ENCODE data around the gene ZNF134.

The ZNF134 gene

GRCh38 chr19:57613941-57614743 is at the start of gene ZNF134:
ZNF134 (plus strand) TSS chr19:57614242; CDS start chr19:57619469, 5,227 bp downstream.
- Histone ChIP-seq H3K4me1 (peaks cover 0 to 21% (median 12%) of the 10 kb centered on the region in 4 donors), H3K9me3 (peaks cover 13 to 55% (median 55%) of the 10 kb centered on the region in 3 donors), H3K4me3 (peak within 1 kb of the TSS; percentile 75 to 98), H3K27me3 (no peaks in the 10 kb centered on the region), H3K27ac (peak within 1 kb of the TSS; percentile 70 to 77), H3K36me3 (peaks cover 39 to 51% (median 45%) of the 10 kb centered on the region in 3 donors)
- DNase-seq, result peak; percentile 83 to 91
- TF ChIP-seq CTCF (IDR thresholded peaks at IDR 0.05), result no peak
- intact Hi-C loops (cut with DNase I; ENCODE audit: low total_unique reads), result no loop called here

- H3K4me1 ChIP-seq, result no peaks in the 10 kb centered on the region
- peaks cover 27 to 99% (median 71%) of the 10 kb centered on the region in 3 donors for H3K9me3 ChIP-seq
- intact Hi-C loops (cut with DNase I; ENCODE audit: low total_unique reads), result no loop called here
- no peak overlapping the region for H3K27ac ChIP-seq
- DNase-seq, result no peak
- H3K27me3 ChIP-seq, result no peaks in the 10 kb centered on the region
- H3K36me3 ChIP-seq, result peaks cover 14 to 40% (median 15%) of the 10 kb centered on the region in 3 donors
- no peak overlapping the region for H3K4me3 ChIP-seq
- TF ChIP-seq CTCF (IDR thresholded peaks at IDR 0.05), result no peak
These were observed 47.4 kb upstream of the ZNF134 start for GRCh38 chr19:57566396-57567265.

GRCh38 chr19:57570707-57571106 is 43.3 kb upstream of the ZNF134 start:
- Histone ChIP-seq H3K36me3 (peaks cover 55 to 76% (median 56%) of the 10 kb centered on the region in 3 donors), H3K27ac (no peak overlapping the region), H3K27me3 (no peaks in the 10 kb centered on the region), H3K4me3 (no peak overlapping the region), H3K4me1 (no peaks in the 10 kb centered on the region), H3K9me3 (peaks cover 39 to 100% (median 100%) of the 10 kb centered on the region in 3 donors)
- no peak for DNase-seq
- no peak for TF ChIP-seq CTCF (IDR thresholded peaks at IDR 0.05)
- intact Hi-C loops (cut with DNase I; ENCODE audit: low total_unique reads), result loop anchor here (10.0 kb wide), 1 partner anchor 584 kb away; the partner anchor contains the start of gene ZNF329

GRCh38 chr19:57572415-57572947 is 41.6 kb upstream of the ZNF134 start:
- DNase-seq, result no peak
- Histone ChIP-seq H3K36me3 (peaks cover 68 to 83% (median 71%) of the 10 kb centered on the region in 3 donors), H3K4me1 (peaks cover 0 to under 1% (median 0%) of the 10 kb centered on the region in 4 donors), H3K9me3 (peaks cover 28 to 100% (median 95%) of the 10 kb centered on the region in 3 donors), H3K27ac (no peak overlapping the region), H3K27me3 (no peaks in the 10 kb centered on the region), H3K4me3 (no peak overlapping the region)
- no peak for TF ChIP-seq CTCF (IDR thresholded peaks at IDR 0.05)
- intact Hi-C loops (cut with DNase I; ENCODE audit: low total_unique reads), result loop anchor here (10.0 kb wide), 1 partner anchor 582 kb away; the partner anchor contains the start of gene ZNF329

- intact Hi-C loops (cut with DNase I; ENCODE audit: low total_unique reads), result loop anchor here (10.0 kb wide), 1 partner anchor 578 kb away; the partner anchor contains the start of gene ZNF329
- no peak for DNase-seq
- TF ChIP-seq CTCF (IDR thresholded peaks at IDR 0.05), result no peak
- no peak overlapping the region for H3K4me3 ChIP-seq
- peaks cover 53 to 61% (median 57%) of the 10 kb centered on the region in 3 donors for H3K36me3 ChIP-seq
- H3K27me3 ChIP-seq, result no peaks in the 10 kb centered on the region
- H3K27ac ChIP-seq, result no peak overlapping the region
- peaks cover 0 to 12% (median 7%) of the 10 kb centered on the region in 4 donors for H3K4me1 ChIP-seq
- peaks cover 14 to 61% (median 53%) of the 10 kb centered on the region in 3 donors for H3K9me3 ChIP-seq
These were observed 37.4 kb upstream of the ZNF134 start for GRCh38 chr19:57576661-57577060.

All from tibial artery (tissue), 4 donors.